ENCODE results near the gene TUBGCP3. TPM values are rescaled to one million over a fixed set of nuclear protein-coding genes. Genes with fewer than 3 reads are reported as not detected.
"Not testable (repeated sequence)": the region's sequence is repeated elsewhere in the genome, so short reads cannot be mapped to it uniquely, and the experiment has no call there.

The TUBGCP3 gene
- total RNA-seq = 10 to 100 TPM; 21.9 to 56.3 (median 29.3) TPM

GRCh38 chr13:112587764-112588489 is at the start of gene TUBGCP3:
Gene TUBGCP3, minus strand, starts transcription at chr13:112588153. Its CDS starts 173 bp downstream, at chr13:112587980.
- Histone ChIP-seq H3K36me3 (no peaks in the 10 kb centered on the region), H3K4me1 (peaks cover 0 to 36% (median 9%) of the 10 kb centered on the region in 4 donors), H3K27me3 (no peaks in the 10 kb centered on the region), H3K9me3 (no peaks in the 10 kb centered on the region), H3K4me3 (peak within 1 kb of the TSS; percentile 95 to 99 (median 98)), H3K27ac (peak within 1 kb of the TSS; percentile 89 to 99 (median 94))
- DNase-seq (ENCODE audit: low spot score in 2 of 2) = peak; percentile 58 to 59
- 1 to 2% methylated on average over 33 to 37 of the region's 77 CpGs for WGBS, 2 donors
- TF ChIP-seq CTCF (IDR thresholded peaks at IDR 0.05) (peak in 3 of 5 experiments; percentile 12 to 66 (median 61)), POLR2A (IDR thresholded peaks at IDR 0.05) (peak; percentile 3 to 35), EP300 (IDR thresholded peaks at IDR 0.05) (peak in 1 of 2 donors; percentile 85)

- Histone ChIP-seq H3K9me3 (no peaks in the 10 kb centered on the region), H3K4me3 (no peak overlapping the region), H3K4me1 (no peaks in the 10 kb centered on the region), H3K27me3 (peaks cover 0 to 51% of the 10 kb centered on the region in 2 donors), H3K27ac (no peak overlapping the region), H3K36me3 (no peaks in the 10 kb centered on the region)
- WGBS, 2 donors = 79 to 85% methylated on average over 25 to 27 of the region's 27 CpGs
- TF ChIP-seq POLR2A (IDR thresholded peaks at IDR 0.05) (no peak), CTCF (IDR thresholded peaks at IDR 0.05) (no peak), EP300 (IDR thresholded peaks at IDR 0.05) (no peak)
- no peak for DNase-seq (ENCODE audit: low spot score in 2 of 2)
These were observed 49.3 kb upstream of the TUBGCP3 start for GRCh38 chr13:112637017-112637801.

- Histone ChIP-seq H3K4me3 (no peak overlapping the region), H3K9me3 (no peaks in the 10 kb centered on the region), H3K36me3 (no peaks in the 10 kb centered on the region), H3K27ac (no peak overlapping the region), H3K27me3 (peaks cover 0 to 51% of the 10 kb centered on the region in 2 donors), H3K4me1 (no peaks in the 10 kb centered on the region)
- DNase-seq (ENCODE audit: low spot score in 2 of 2) = no peak
- 85 to 93% methylated on average over 10 of the region's 19 CpGs for WGBS, 2 donors
- no peak for TF ChIP-seq POLR2A (IDR thresholded peaks at IDR 0.05)
These were observed 48.5 kb upstream of the TUBGCP3 start for GRCh38 chr13:112636401-112636975.

GRCh38 chr13:112635323-112635722 is 47.4 kb upstream of the TUBGCP3 start:
- no peak for DNase-seq (ENCODE audit: low spot score in 2 of 2)
- TF ChIP-seq EP300 (IDR thresholded peaks at IDR 0.05) (no peak), CTCF (IDR thresholded peaks at IDR 0.05) (no peak), POLR2A (IDR thresholded peaks at IDR 0.05) (no peak)
- WGBS, 2 donors = 36 to 46% methylated on average over 6 of the region's 6 CpGs
- no peak overlapping the region for H3K27ac ChIP-seq
- no peaks in the 10 kb centered on the region for H3K36me3 ChIP-seq
- no peak overlapping the region for H3K4me3 ChIP-seq
- no peaks in the 10 kb centered on the region for H3K9me3 ChIP-seq
- H3K27me3 ChIP-seq = peaks cover 0 to 45% of the 10 kb centered on the region in 2 donors
- H3K4me1 ChIP-seq = no peaks in the 10 kb centered on the region

- Histone ChIP-seq H3K4me3 (no peak overlapping the region), H3K36me3 (no peaks in the 10 kb centered on the region), H3K27ac (no peak overlapping the region), H3K4me1 (no peaks in the 10 kb centered on the region), H3K27me3 (peaks cover 0 to 34% of the 10 kb centered on the region in 2 donors), H3K9me3 (no peaks in the 10 kb centered on the region)
- WGBS, 2 donors = 71% methylated on average over 11 of the region's 11 CpGs
- no peak for DNase-seq (ENCODE audit: low spot score in 2 of 2)
- TF ChIP-seq EP300 (IDR thresholded peaks at IDR 0.05) (no peak), POLR2A (IDR thresholded peaks at IDR 0.05) (no peak), CTCF (IDR thresholded peaks at IDR 0.05) (no peak)
These were observed 46.1 kb upstream of the TUBGCP3 start for GRCh38 chr13:112634102-112634501.

GRCh38 chr13:112630226-112630625 is 42.3 kb upstream of the TUBGCP3 start:
- H3K4me1 ChIP-seq; H3K4me3 ChIP-seq; H3K36me3 ChIP-seq; H3K9me3 ChIP-seq; H3K27me3 ChIP-seq; H3K27ac ChIP-seq; DNase-seq (ENCODE audit: low spot score in 2 of 2): not testable (repeated sequence)
- 91 to 94% methylated on average over 10 of the region's 10 CpGs for WGBS, 2 donors

All from tibial nerve (tissue), 4 donors.